Stimulated activated memory B cell treated with anti-CD40 and anti-IgM and Interleukin-4, amounts not matched to agents 10 μg/mL and 1 μg/mL and 100 μg/mL, for 72 hours (primary cell): Measurements from ENCODE around the gene FKBP14.
A peak's percentile ranks its signal among the peaks of the same experiment; 100 is the strongest.

Experiments used
- ATAC-seq: fragments of 150-1000 bp; cut with Tn5 transposase; 2 replicates; pipeline ENCODE4 v1.10.0; 2021
- H3K27ac Mint-ChIP-seq: one replicate; pipeline ENCODE4 v1.8.0; 2022; ENCODE audit warnings: mild to moderate bottlenecking, mixed read lengths
- H3K27me3 Mint-ChIP-seq: one replicate; pipeline ENCODE4 v1.8.0; 2022; ENCODE audit warnings: mixed read lengths
- H3K36me3 Mint-ChIP-seq: one replicate; pipeline ENCODE4 v1.8.0; 2022; ENCODE audit warnings: mixed read lengths
- H3K4me1 Mint-ChIP-seq: one replicate; pipeline ENCODE4 v1.8.0; 2022; ENCODE audit warnings: mixed read lengths
- H3K4me3 Mint-ChIP-seq: one replicate; pipeline ENCODE4 v1.8.0; 2022; ENCODE audit warnings: mild to moderate bottlenecking, moderate library complexity, mixed read lengths
- H3K9me3 Mint-ChIP-seq: one replicate; pipeline ENCODE4 v1.8.0; 2022; ENCODE audit warnings: mixed read lengths

Gene FKBP14

DNA sequence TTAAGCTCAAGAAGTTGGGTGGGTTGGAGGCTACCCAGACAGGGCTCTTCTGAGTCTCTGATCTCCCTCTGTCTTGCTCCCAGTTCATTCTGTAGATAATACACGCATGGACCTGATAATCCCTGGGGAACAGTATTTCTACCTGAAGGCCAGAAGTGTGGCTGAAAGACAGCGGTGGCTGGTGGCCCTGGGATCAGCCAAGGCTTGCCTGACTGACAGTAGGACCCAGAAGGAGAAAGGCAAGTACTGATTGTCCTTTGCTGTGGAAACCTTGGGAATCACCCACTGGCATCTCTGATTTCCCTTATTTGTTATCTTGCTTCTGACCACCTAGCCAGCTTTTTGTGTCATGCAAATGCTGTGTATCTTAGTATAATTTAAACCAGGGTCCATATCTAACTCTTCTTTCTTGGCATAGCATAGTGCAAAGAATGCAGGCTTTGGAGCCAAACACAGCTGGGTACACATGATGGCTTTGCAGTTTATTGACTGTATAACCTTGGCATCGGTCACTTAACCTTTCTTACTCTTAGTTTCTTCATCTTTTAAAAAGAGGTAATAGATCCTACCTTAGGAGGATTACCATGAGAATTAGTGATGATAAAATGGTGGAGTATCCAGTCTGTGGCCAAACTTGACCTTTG lies 19.7 kb upstream of the FKBP14 start:
- Mint-ChIP-seq H3K9me3 (no peaks in the 10 kb centered on the region), H3K27ac (no peak overlapping the region), H3K27me3 (no peaks in the 10 kb centered on the region), H3K36me3 (peaks cover 38% of the 10 kb centered on the region), H3K4me1 (no peaks in the 10 kb centered on the region), H3K4me3 (no peak overlapping the region)
- no peak for ATAC-seq

DNA sequence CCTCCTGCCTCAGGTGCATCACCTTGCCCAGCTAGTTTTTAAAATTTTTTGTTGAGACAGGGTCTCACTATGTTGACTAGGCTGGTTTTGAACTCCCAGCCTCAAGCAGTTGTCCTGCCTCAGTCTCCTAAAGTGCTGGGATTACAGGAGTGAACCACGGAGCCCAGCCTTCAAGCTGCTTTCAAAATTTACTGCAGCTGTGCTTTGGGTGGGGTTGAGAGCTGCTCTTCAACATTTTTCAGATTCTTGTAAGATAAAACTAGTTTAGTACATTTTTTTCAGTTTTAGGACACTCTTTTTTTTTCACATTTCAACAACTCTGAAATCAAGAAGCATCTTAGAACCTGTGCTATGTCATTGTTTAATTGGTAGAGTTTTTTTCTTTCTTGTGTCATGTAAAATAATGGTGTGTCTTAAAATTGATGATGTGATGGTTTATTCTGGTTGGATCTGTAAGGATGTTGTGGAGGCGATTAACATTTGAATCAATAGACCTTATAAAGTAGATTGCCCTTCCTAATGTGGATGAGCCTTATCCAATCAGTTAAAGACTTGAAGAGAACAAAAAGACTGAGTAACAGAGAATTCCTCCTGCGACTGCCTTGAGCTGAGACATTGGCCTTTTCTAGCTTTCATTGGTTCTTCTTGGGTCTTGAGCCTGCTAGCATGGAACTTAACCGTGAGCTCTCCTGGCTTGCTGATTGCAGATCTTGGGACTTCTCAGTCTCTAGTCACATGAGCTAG lies 15.2 kb upstream of the FKBP14 start:
- no peaks in the 10 kb centered on the region for H3K27me3 Mint-ChIP-seq
- H3K4me3 Mint-ChIP-seq, result no peak overlapping the region
- H3K27ac Mint-ChIP-seq, result no peak overlapping the region
- no peaks in the 10 kb centered on the region for H3K9me3 Mint-ChIP-seq
- H3K36me3 Mint-ChIP-seq, result peaks cover 19% of the 10 kb centered on the region
- no peak for ATAC-seq
- H3K4me1 Mint-ChIP-seq, result no peaks in the 10 kb centered on the region

DNA sequence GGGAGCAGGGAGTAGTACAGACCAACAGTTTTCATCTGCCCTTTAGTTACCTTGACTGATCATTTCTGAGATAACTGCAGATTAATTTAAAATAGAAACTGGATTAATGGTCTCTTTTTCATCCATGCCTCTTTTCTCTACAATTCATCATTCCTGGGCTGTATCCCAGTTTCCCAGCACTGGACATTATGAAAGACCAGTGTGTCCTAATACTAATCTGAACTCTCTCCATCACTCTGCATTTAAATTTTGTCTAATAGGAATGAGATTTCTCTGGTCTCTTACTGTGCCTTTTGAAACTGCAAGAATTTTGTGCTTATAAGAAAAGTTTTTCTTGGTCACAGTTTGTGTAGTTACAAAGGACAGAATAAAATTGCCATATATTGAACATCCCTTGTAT lies 14.4 kb upstream of the FKBP14 start:
- Mint-ChIP-seq H3K27me3 (no peaks in the 10 kb centered on the region), H3K36me3 (peaks cover 11% of the 10 kb centered on the region), H3K4me1 (no peaks in the 10 kb centered on the region), H3K4me3 (no peak overlapping the region), H3K27ac (no peak overlapping the region), H3K9me3 (no peaks in the 10 kb centered on the region)
- ATAC-seq, result no peak

GRCh38 chr7:30038196-30038980 lies 11.9 kb upstream of the FKBP14 start:
- Mint-ChIP-seq H3K36me3 (no peaks in the 10 kb centered on the region), H3K9me3 (no peaks in the 10 kb centered on the region), H3K4me3 (no peak overlapping the region), H3K27ac (no peak overlapping the region), H3K27me3 (no peaks in the 10 kb centered on the region), H3K4me1 (no peaks in the 10 kb centered on the region)
- ATAC-seq, result no peak

DNA sequence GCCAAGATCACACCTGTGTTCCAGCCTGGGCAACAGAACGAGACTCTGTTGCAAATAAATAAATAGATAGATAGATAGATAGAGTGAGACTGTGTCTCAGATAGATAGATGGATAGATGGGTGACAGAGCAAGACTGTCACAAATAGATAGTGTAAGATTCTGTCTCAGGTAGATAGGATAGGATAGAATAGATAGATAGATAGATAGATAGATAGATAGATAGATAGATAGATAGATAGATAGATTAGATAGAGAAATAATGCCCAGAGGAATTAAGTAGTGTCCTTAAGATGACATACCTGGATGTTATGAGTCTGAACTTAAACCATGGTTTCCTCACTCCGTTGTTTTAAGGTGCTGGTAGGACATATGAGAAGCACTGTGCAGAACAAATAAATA lies 9.7 kb upstream of the FKBP14 start:
- H3K27ac Mint-ChIP-seq, result no peak overlapping the region
- no peaks in the 10 kb centered on the region for H3K27me3 Mint-ChIP-seq
- no peaks in the 10 kb centered on the region for H3K9me3 Mint-ChIP-seq
- H3K4me1 Mint-ChIP-seq, result no peaks in the 10 kb centered on the region
- no peak overlapping the region for H3K4me3 Mint-ChIP-seq
- no peak for ATAC-seq
- no peaks in the 10 kb centered on the region for H3K36me3 Mint-ChIP-seq

DNA sequence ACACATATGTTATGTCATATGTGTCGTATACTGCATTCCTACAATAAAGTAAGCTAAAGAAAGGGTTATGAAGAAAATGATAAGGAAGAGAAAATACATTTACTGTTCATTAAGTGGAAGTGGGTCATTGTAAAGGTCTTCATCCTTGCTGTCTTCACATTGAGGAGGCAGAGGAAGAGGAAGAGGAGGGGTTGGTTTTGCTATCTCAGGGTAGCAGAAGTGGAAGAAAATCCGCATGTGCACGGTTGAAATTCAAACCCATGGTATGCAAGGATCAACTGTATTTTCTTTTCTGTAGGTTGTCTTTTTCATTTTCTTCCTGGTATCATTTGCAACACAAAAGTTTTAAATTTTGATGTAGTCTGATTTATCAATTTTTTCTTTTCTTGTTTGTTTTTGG lies 8.0 kb upstream of the FKBP14 start:
- Mint-ChIP-seq H3K27me3 (no peaks in the 10 kb centered on the region), H3K4me3 (no peak overlapping the region), H3K27ac (no peak overlapping the region), H3K9me3 (no peaks in the 10 kb centered on the region), H3K4me1 (no peaks in the 10 kb centered on the region), H3K36me3 (no peaks in the 10 kb centered on the region)
- no peak for ATAC-seq

DNA sequence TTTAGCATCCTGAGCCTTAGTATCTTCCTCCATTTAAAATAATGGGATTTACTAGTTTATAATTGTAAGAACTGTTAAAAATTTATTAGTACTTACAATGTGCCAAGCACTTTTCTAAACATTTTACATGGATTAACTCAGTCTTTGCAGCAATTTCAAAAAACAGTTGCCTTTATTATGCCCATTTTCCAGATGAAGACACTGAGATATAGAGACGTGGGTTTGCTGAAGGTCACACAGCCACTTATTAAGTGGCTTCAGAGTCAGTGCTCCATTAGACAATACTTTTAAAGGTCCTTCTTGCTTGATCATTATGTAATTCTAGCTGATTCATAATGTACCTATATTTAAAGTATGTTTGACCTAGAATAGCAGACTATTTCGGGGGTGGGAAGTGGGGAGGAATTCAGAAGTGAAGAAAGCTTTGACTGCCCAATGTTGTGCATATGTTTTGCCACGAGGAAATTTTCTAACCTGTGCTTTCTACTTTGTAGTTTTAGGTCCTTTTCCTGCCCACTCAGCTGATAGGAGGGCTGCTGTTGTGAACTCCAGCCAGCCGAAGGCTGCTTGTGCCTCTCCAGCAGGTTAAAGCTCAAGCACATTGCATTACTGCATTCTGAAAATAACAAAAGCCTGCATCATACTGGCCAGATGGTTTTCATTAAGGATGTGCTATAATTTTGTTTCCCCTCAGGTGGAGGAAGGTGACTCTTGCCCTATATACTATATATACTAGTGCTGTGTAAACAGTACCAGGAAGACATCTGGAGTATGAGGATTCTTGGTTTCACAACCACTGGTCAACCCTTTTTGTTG lies 6.0 kb upstream of the FKBP14 start:
- no peak overlapping the region for H3K4me3 Mint-ChIP-seq
- H3K9me3 Mint-ChIP-seq, result no peaks in the 10 kb centered on the region
- no peaks in the 10 kb centered on the region for H3K27me3 Mint-ChIP-seq
- no peak overlapping the region for H3K27ac Mint-ChIP-seq
- ATAC-seq, result no peak
- peaks cover 5% of the 10 kb centered on the region for H3K4me1 Mint-ChIP-seq
- H3K36me3 Mint-ChIP-seq, result no peaks in the 10 kb centered on the region

DNA sequence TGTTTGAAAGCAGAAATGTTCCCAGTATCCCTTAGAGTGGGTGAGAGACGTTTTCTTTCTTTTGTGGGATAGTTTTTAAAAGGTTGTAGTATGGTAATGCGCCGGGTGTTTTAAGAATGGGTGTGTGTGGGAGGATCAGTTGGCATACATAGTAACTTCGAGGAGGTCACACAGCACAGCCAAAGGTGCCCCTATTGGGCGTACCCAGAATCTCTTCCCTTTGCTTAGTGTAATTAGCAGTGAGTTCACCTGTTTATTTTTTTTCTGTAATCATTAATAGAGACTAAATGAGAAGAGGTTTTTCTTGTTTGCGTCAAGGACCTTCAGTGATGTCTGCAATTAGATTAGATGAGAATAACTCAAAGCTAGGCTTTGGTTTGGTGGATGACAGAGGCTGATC lies 3.2 kb upstream of the FKBP14 start:
- ATAC-seq, result no peak
- Mint-ChIP-seq H3K9me3 (no peaks in the 10 kb centered on the region), H3K27ac (no peak overlapping the region), H3K4me3 (no peak overlapping the region), H3K36me3 (no peaks in the 10 kb centered on the region), H3K4me1 (peaks cover 19% of the 10 kb centered on the region), H3K27me3 (no peaks in the 10 kb centered on the region)

DNA sequence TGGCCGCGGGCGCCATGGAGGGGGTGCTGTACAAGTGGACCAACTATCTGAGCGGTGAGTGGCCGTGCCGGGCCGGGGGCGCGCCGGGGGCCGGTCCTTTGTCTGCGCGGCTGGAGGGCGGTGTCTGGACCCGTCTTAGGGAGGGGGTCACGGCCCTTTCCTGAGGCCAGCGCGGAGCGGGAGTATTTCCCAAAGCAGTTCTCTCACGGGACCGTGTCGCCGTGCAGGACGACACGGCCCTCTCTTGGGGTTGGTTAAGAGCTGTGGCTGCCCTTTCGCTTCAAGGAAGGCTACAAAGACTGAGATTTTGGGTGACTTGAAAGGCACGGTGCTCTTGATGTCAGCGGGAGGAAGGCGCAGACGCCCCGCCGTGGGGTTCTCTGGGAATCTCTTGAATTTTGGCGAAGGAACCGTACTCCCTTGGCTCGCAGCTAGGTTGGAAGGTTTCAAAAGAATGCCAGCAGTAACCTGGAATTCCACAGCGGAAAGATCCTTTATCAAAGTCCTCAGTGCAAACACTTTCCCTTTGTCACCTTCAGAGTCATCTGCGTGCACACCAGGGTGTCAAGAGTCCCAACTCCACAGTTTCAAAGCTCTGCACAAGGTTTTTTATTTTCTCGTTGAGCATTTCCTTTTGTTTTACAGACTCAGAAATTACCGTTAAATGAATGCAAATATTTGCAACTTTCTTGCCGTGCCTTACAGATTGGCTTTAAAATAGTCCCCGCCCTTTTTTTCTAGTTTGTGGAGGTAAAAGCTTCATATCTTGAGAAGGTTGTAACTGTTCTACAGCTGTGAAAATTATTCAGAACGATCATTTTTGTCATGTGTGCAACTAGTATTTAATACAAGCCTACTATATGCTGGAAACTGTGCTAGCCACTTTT lies 2.5 kb upstream of the FKBP14 start:
- peaks cover 23% of the 10 kb centered on the region for H3K4me1 Mint-ChIP-seq
- no peaks in the 10 kb centered on the region for H3K36me3 Mint-ChIP-seq
- H3K27me3 Mint-ChIP-seq, result no peaks in the 10 kb centered on the region
- peak; percentile 45 for ATAC-seq
- no peak overlapping the region for H3K4me3 Mint-ChIP-seq
- peak overlapping the region; percentile 93 for H3K27ac Mint-ChIP-seq
- no peaks in the 10 kb centered on the region for H3K9me3 Mint-ChIP-seq

GRCh38 chr7:30028216-30028748 lies 1.8 kb upstream of the FKBP14 start, which contains the start of gene PLEKHA8:
PLEKHA8 (plus strand) TSS chr7:30028412; CDS start chr7:30028763, 351 bp downstream.
- no peak within 1 kb of the TSS for H3K4me3 Mint-ChIP-seq

GRCh38 chr7:30027740-30028215 lies 1.3 kb upstream of the FKBP14 start:
- ATAC-seq, result no peak
- Mint-ChIP-seq H3K9me3 (no peaks in the 10 kb centered on the region), H3K27me3 (no peaks in the 10 kb centered on the region), H3K4me3 (no peak overlapping the region), H3K27ac (peak overlapping the region; percentile 93), H3K36me3 (peaks cover 6% of the 10 kb centered on the region), H3K4me1 (peaks cover 34% of the 10 kb centered on the region)

More at GRCh38 chr7:30028216-30028748, 1.8 kb upstream of the FKBP14 start, which contains the start of gene PLEKHA8:
- Mint-ChIP-seq H3K27ac (peak within 1 kb of the TSS; percentile 93), H3K9me3 (no peaks in the 10 kb centered on the region), H3K27me3 (no peaks in the 10 kb centered on the region), H3K4me1 (peaks cover 29% of the 10 kb centered on the region), H3K36me3 (peaks cover 5% of the 10 kb centered on the region)
- ATAC-seq, result peak; percentile 78

- peak overlapping the region; percentile 93 for H3K27ac Mint-ChIP-seq
These were observed 559 bp upstream of the FKBP14 start for GRCh38 chr7:30027065-30027456.

DNA sequence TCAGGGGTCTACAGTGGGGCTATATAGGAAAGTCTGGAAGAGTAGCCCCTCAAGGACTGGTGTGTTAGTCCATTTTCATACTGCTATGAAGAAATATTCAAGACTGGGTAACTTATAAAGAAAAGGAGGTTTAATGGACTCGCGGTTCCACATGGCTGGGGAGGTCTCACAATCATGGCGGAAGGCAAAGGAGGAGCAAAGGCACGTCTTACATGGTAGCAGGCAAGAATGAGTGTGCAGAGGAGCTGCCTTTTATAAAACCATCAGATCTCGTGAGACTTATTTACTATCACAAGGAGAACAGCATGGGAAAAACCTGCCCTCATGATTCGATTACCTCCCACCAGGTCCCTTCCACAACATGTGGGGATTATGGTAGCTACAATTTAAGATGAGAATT lies 3.0 kb downstream of the FKBP14 start:
- Mint-ChIP-seq H3K9me3 (no peaks in the 10 kb centered on the region), H3K4me3 (no peak overlapping the region), H3K27me3 (no peaks in the 10 kb centered on the region), H3K36me3 (peaks cover 11% of the 10 kb centered on the region), H3K4me1 (peaks cover 46% of the 10 kb centered on the region), H3K27ac (peak overlapping the region; percentile 8)
- no peak for ATAC-seq

More at GRCh38 chr7:30027065-30027456, 559 bp upstream of the FKBP14 start:
- Mint-ChIP-seq H3K36me3 (peaks cover 6% of the 10 kb centered on the region), H3K27me3 (no peaks in the 10 kb centered on the region), H3K9me3 (no peaks in the 10 kb centered on the region), H3K4me1 (peaks cover 34% of the 10 kb centered on the region), H3K4me3 (no peak overlapping the region)
- peak; percentile 53 for ATAC-seq

DNA sequence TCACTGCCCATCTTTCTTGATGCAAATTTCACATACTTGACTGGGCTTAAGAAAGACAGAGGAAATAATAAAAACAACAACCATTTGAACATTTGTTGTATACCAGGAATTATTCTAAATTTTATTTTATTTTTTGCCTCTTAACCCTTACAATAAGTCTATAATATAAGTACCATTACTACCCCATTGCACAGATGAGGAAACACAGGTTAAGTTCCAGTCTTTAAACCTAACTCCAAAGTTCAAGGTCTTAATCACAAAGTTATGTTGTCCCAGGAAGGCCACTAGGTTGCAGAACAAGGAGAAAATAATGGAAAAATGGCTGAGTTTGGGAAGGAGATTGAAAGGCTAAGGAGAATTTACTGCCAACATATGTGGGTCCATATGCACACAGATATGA lies 3.5 kb downstream of the FKBP14 start:
- Mint-ChIP-seq H3K27me3 (no peaks in the 10 kb centered on the region), H3K9me3 (no peaks in the 10 kb centered on the region), H3K4me1 (peaks cover 46% of the 10 kb centered on the region), H3K4me3 (no peak overlapping the region), H3K36me3 (peaks cover 16% of the 10 kb centered on the region), H3K27ac (peak overlapping the region; percentile 8)
- no peak for ATAC-seq
